H1 (cell line): Measurements from ENCODE around the gene ANKS1A. TPM values are rescaled to one million over a fixed set of nuclear protein-coding genes. Genes with fewer than 3 reads are reported as not detected.

ENCODE experiments used
- ATF3 ChIP-seq: IDR thresholded peaks from 2 replicates; pipeline ENCODE4 v1.6.1; 2011; ENCODE audit warnings: low read depth, mild to moderate bottlenecking, low read length; ENCODE audit not compliant: insufficient read depth
- CREB1 ChIP-seq: IDR thresholded peaks from 2 replicates; pipeline ENCODE4 v1.6.1; 2012; ENCODE audit warnings: inconsistent platforms
- POU5F1 ChIP-seq: IDR thresholded peaks from 2 replicates; pipeline ENCODE4 v1.6.1; 2011; ENCODE audit warnings: low read depth, mild to moderate bottlenecking, low read length, moderate library complexity
- RNF2 ChIP-seq: fragments of 200-900, 300-1000 bp; sonication (generic); IDR thresholded peaks from 2 replicates; pipeline ENCODE4 v1.7.1; 2016; ENCODE audit warnings: borderline replicate concordance, low read depth, mild to moderate bottlenecking, antibody characterized with exemption, low read length; ENCODE audit not compliant: poor library complexity, severe bottlenecking; ENCODE audit errors: missing control alignments
- TAF1 ChIP-seq: IDR thresholded peaks from 2 replicates; pipeline ENCODE4 v1.6.1; 2011; ENCODE audit warnings: mild to moderate bottlenecking, low read depth, low read length
- TBP ChIP-seq: IDR thresholded peaks from 2 replicates; pipeline ENCODE4 v1.6.1; 2011; ENCODE audit warnings: low read depth, low read length, improper control_type of control experiment
- polyA plus RNA-seq, 7 experiments: library from polyadenylated mRNA; depleted of rRNA in 3 of 7; stranded (reverse) in 5 of 7; unstranded in 2 of 7; fragments of >200 nt in 5 of 7; fragments of 200-250 nt in 2 of 7; gene quantifications; 1 replicate in 5 of 7; 2 replicates in 1 of 7; 4 replicates in 1 of 7; pipeline versions ENCODE4 v1.2.1 to v1.2.3, GENCODE V29; 2011 to 2013; ENCODE audit warnings: missing spikeins in 2 of 7, mixed read lengths in 2 of 7
- total RNA-seq: library from RNA; stranded (reverse); fragmentation: NEBNext Ultra II Directional; extraction: Animal tissue kit (Norgen Biotek cat#: 25700); gene quantifications from 2 replicates; pipeline ENCODE4 v1.2.1, GENCODE V29; 2021

The ANKS1A gene
- total and polyA plus RNA-seq, 2 of the 8 experiments (the other 6 are each of a cell fraction or from before 2014, with no cell fraction given) = 9.8 to 30.9 TPM

- TF ChIP-seq ATF3 (no peak), CREB1 (no peak), TAF1 (no peak), RNF2 (no peak), POU5F1 (no peak), TBP (no peak)
- TF ChIP-seq, all 59 proteins: peak for 0
These were observed 125.7 kb downstream of the ANKS1A start (continued) for GRCh38 chr6:35014786-35015185.
